Measurements from ENCODE around the gene KIF2A. TPM values are rescaled to one million over a fixed set of nuclear protein-coding genes. Genes with fewer than 3 reads are reported as not detected.

Gene KIF2A
- total and polyA plus RNA-seq, 9 of the 15 experiments (the other 6 are each of a cell fraction or from before 2014, with no cell fraction given) = 42.6 to 126 (median 77.6) TPM

DNA sequence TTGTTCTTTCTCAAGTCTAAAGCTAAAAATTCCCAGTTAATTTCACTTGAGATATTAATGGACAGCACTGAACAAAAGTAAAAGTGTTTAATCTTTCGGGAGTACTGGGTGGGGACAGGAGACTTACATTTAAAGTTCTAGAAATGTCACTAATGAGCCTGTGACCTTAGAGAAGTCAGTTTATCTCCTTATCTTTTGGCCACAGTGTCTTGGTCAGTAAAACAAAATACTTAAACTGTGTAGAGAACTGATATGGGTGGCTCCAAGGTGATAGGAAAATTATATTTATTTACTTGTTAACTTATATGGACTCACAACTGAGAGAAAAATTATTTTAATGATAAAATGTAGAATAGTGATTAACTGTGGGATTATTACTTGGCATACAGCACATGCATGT, 115.4 kb downstream of the KIF2A start (continued):
- TF ChIP-seq, protein P1, sequence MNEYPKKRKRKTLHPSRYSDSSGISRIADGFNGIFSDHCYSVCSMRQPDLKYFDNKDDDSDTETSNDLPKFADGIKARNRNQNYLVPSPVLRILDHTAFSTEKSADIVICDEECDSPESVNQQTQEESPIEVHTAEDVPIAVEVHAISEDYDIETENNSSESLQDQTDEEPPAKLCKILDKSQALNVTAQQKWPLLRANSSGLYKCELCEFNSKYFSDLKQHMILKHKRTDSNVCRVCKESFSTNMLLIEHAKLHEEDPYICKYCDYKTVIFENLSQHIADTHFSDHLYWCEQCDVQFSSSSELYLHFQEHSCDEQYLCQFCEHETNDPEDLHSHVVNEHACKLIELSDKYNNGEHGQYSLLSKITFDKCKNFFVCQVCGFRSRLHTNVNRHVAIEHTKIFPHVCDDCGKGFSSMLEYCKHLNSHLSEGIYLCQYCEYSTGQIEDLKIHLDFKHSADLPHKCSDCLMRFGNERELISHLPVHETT (CRISPR knock-in tag; conservative IDR thresholded peaks at IDR 0.05 in 1 of 2, IDR thresholded peaks at IDR 0.05 in 1 of 2) = peak in 1 of 2 experiments; percentile 53; a peak in 1 of 4 replicates
- TF ChIP-seq, protein P2, sequence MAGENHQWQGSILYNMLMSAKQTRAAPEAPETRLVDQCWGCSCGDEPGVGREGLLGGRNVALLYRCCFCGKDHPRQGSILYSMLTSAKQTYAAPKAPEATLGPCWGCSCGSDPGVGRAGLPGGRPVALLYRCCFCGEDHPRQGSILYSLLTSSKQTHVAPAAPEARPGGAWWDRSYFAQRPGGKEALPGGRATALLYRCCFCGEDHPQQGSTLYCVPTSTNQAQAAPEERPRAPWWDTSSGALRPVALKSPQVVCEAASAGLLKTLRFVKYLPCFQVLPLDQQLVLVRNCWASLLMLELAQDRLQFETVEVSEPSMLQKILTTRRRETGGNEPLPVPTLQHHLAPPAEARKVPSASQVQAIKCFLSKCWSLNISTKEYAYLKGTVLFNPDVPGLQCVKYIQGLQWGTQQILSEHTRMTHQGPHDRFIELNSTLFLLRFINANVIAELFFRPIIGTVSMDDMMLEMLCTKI (IDR thresholded peaks at IDR 0.05; ENCODE audit: partially characterized antibody) = no peak
- TF ChIP-seq FOXM1 (IDR thresholded peaks at IDR 0.05; ENCODE audit: low read depth) (peak; percentile 82), FOXM1 (CRISPR knock-in tag; IDR thresholded peaks at IDR 0.05; ENCODE audit: low read depth) (no peak), HDAC3 (IDR thresholded peaks at IDR 0.05; ENCODE audit: borderline replicate concordance, partially characterized antibody) (peak; percentile 68), TRIM24 (IDR thresholded peaks at IDR 0.05) (peak in 1 of 2 experiments; percentile 46; a peak in 1 of 4 replicates), NFIC (IDR thresholded peaks at IDR 0.05) (peak; percentile 58), STAT5A (IDR thresholded peaks at IDR 0.05; ENCODE audit: borderline replicate concordance, low read length) (peak; percentile 63; the same call in 1 of the 2 replicates), TEAD4 (IDR thresholded peaks at IDR 0.05; ENCODE audit: low read length) (peak; percentile 92), TEAD4 (CRISPR knock-in tag; IDR thresholded peaks at IDR 0.05; ENCODE audit: borderline replicate concordance) (no peak), FOSL1 (tag; conservative IDR thresholded peaks at IDR 0.05) (peak; percentile 52), HMBOX1 (IDR thresholded peaks at IDR 0.05) (peak; percentile 92), PBX2 (CRISPR knock-in tag; IDR thresholded peaks at IDR 0.05; ENCODE audit: low read depth) (no peak), PBX2 (tag; conservative IDR thresholded peaks at IDR 0.05; ENCODE audit: low read depth) (peak; percentile 57; the same call in 1 of the 2 replicates), ARID3A (IDR thresholded peaks at IDR 0.05; ENCODE audit: borderline replicate concordance, low read depth, low read length) (peak; percentile 78), POLR3G (IDR thresholded peaks at IDR 0.05; ENCODE audit: extremely low read depth, insufficient read length, insufficient replicate concordance) (no peak), NR1H2 (CRISPR knock-in tag; IDR thresholded peaks at IDR 0.05) (no peak), CTBP1 (IDR thresholded peaks at IDR 0.05; ENCODE audit: borderline replicate concordance) (peak; percentile 33; the same call in 1 of the 2 replicates)
- TF ChIP-seq, protein P3, sequence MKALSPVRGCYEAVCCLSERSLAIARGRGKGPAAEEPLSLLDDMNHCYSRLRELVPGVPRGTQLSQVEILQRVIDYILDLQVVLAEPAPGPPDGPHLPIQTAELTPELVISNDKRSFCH (CRISPR knock-in tag; IDR thresholded peaks at IDR 0.05) = no peak
- TF ChIP-seq, protein P3 (tag; IDR thresholded peaks at IDR 0.05) = peak; percentile 91
